CD8-positive, alpha-beta memory T cell (primary cell): ENCODE data around the gene CASKIN1. TPM values are rescaled to one million over a fixed set of nuclear protein-coding genes. Genes with fewer than 3 reads are reported as not detected.

Source experiments
- CTCF ChIA-PET: fragments of 350-600 bp; sonication (Branson Sonifier 250); formaldehyde crosslinking; loops from one replicate; lab custom pipeline; 2021; ENCODE audit warnings: antibody characterized with exemption; lab: Charles Lee
- POLR2A ChIA-PET: fragments of 350-600 bp; sonication (Branson Sonifier 250); formaldehyde crosslinking; loops from one replicate; lab custom pipeline; 2021; ENCODE audit warnings: antibody characterized with exemption; lab: Charles Lee
- DNase-seq, 5 donors: peaks; one replicate each; pipeline versions ENCODE4 v3.0.0 to v3.0.0-alpha.2; 2020 to 2022; ENCODE audit warnings: mixed read lengths in 1 of 5
- H3K27ac ChIP-seq: one replicate; pipeline ENCODE4 v1.7.0; 2013; ENCODE audit warnings: low read depth, mild to moderate bottlenecking, low read length, moderate library complexity
- H3K27me3 ChIP-seq: 2 replicates; pipeline ENCODE4 v1.7.0; 2013; ENCODE audit warnings: low read length, mild to moderate bottlenecking; ENCODE audit not compliant: insufficient read depth, poor library complexity, severe bottlenecking
- H3K36me3 ChIP-seq: 2 replicates; pipeline ENCODE4 v1.7.0; 2013; ENCODE audit warnings: mild to moderate bottlenecking, low read length, moderate library complexity; ENCODE audit not compliant: insufficient read depth
- H3K4me1 ChIP-seq: 2 replicates; pipeline ENCODE4 v1.7.0; 2013; ENCODE audit warnings: mild to moderate bottlenecking, low read length, moderate library complexity; ENCODE audit not compliant: insufficient read depth
- H3K4me3 ChIP-seq: 2 replicates; pipeline ENCODE4 v1.7.0; 2013; ENCODE audit warnings: mild to moderate bottlenecking, low read length
- H3K9me3 ChIP-seq: 2 replicates; pipeline ENCODE4 v1.7.0; 2013; ENCODE audit warnings: mild to moderate bottlenecking, low read length
- H3K27ac Mint-ChIP-seq, 8 donors: one replicate each; pipeline ENCODE4 v1.8.0; 2020 to 2021; ENCODE audit warnings: mixed read lengths in 8 of 8, mild to moderate bottlenecking in 6 of 8, inconsistent platforms in 3 of 8, moderate library complexity in 3 of 8
- H3K27me3 Mint-ChIP-seq, 2 donors: one replicate each; pipeline ENCODE4 v1.8.0; 2020 to 2021; ENCODE audit warnings: mixed read lengths in 2 of 2, mild to moderate bottlenecking in 1 of 2, moderate library complexity in 1 of 2
- H3K36me3 Mint-ChIP-seq, 3 donors: one replicate each; pipeline ENCODE4 v1.8.0; 2020 to 2021; ENCODE audit warnings: mixed read lengths in 3 of 3, inconsistent platforms in 1 of 3, mild to moderate bottlenecking in 1 of 3
- H3K4me1 Mint-ChIP-seq, 3 donors: one replicate each; pipeline ENCODE4 v1.8.0; 2020 to 2021; ENCODE audit warnings: mixed read lengths in 3 of 3, inconsistent platforms in 1 of 3, mild to moderate bottlenecking in 1 of 3
- H3K4me3 Mint-ChIP-seq, 7 donors: one replicate each; pipeline ENCODE4 v1.8.0; 2020 to 2021; ENCODE audit warnings: mixed read lengths in 7 of 7, mild to moderate bottlenecking in 6 of 7, moderate library complexity in 4 of 7, inconsistent platforms in 2 of 7
- H3K9me3 Mint-ChIP-seq, 5 donors: one replicate each; pipeline ENCODE4 v1.8.0; 2020 to 2022; ENCODE audit warnings: mixed read lengths in 5 of 5, mild to moderate bottlenecking in 3 of 5, moderate library complexity in 2 of 5, inconsistent platforms in 1 of 5
- polyA plus RNA-seq: library from polyadenylated mRNA; unstranded; fragments of 300-500 nt; fragmentation: Illumina TruSeq; gene quantifications from one replicate; pipeline ENCODE4 v1.2.3, GENCODE V29; 2021
- total RNA-seq, 2 experiments: library from RNA; stranded (reverse); gene quantifications; one replicate each; pipeline ENCODE4 v1.2.3, GENCODE V29; 2021

Gene CASKIN1
- total and polyA plus RNA-seq, 3 experiments from 2014 or later: 0.13 to 0.24 TPM; not detected in 1

GRCh38 chr16:2229632-2230250 lies 33.3 kb upstream of the CASKIN1 start:
- DNase-seq: peak in 1 of 5 donors; percentile 41
- H3K9me3 ChIP-seq: no peaks in the 10 kb centered on the region
- H3K27me3 ChIP-seq: no peaks in the 10 kb centered on the region
- POLR2A ChIA-PET: no interaction called here
- no peak overlapping the region for H3K4me3 ChIP-seq
- Mint-ChIP-seq H3K36me3 (peaks cover 0 to 59% (median 0%) of the 10 kb centered on the region in 3 donors), H3K4me1 (peaks cover 4 to 19% (median 9%) of the 10 kb centered on the region in 3 donors), H3K9me3 (no peaks in the 10 kb centered on the region), H3K27me3 (no peaks in the 10 kb centered on the region), H3K4me3 (no peak overlapping the region), H3K27ac (no peak overlapping the region)
- peaks cover 5% of the 10 kb centered on the region for H3K4me1 ChIP-seq
- CTCF ChIA-PET: interaction anchor here (1.0 kb wide), 1 partner anchor 35 kb away, joined by 3 read pairs; no protein-coding TSS in a partner anchor
- no peak overlapping the region for H3K27ac ChIP-seq
- H3K36me3 ChIP-seq: peaks cover 10% of the 10 kb centered on the region

DNA sequence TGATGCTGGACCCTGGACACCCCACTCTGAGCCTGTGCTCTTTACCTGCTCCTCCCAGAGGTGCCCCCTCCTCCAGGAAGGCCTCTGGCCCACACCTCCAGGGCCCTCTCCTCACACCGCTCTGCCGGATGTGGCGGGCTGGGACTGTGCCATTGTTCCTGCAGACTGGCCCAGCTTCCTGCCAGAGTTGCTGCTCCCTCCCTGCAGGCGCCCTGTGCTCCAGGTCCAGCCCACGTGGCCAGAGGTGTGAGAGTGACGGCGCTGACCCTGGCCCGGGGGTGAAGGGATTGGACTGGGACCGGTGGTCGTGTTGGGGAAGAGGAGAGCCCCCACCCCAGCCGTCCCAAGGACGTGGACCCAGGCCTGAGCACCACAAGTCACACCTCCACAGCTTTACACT lies 32.7 kb upstream of the CASKIN1 start:
- H3K27ac ChIP-seq: no peak overlapping the region
- H3K27me3 ChIP-seq: no peaks in the 10 kb centered on the region
- Mint-ChIP-seq H3K9me3 (no peaks in the 10 kb centered on the region), H3K27me3 (no peaks in the 10 kb centered on the region), H3K4me3 (no peak overlapping the region), H3K4me1 (peaks cover 8 to 25% (median 15%) of the 10 kb centered on the region in 3 donors), H3K36me3 (peaks cover 0 to 54% (median 0%) of the 10 kb centered on the region in 3 donors), H3K27ac (no peak overlapping the region)
- H3K36me3 ChIP-seq: peaks cover 10% of the 10 kb centered on the region
- no peaks in the 10 kb centered on the region for H3K9me3 ChIP-seq
- DNase-seq: no peak
- H3K4me1 ChIP-seq: peaks cover 11% of the 10 kb centered on the region
- H3K4me3 ChIP-seq: no peak overlapping the region
- ChIA-PET POLR2A (no interaction called here), CTCF (interaction anchor here (1.0 kb wide), 1 partner anchor 34 kb away, joined by 3 read pairs; no protein-coding TSS in a partner anchor)

GRCh38 chr16:2228161-2228824 lies 31.9 kb upstream of the CASKIN1 start:
- DNase-seq: peak in 1 of 5 donors; percentile 39
- Mint-ChIP-seq H3K4me1 (peaks cover 9 to 29% (median 17%) of the 10 kb centered on the region in 3 donors), H3K36me3 (peaks cover 0 to 48% (median 0%) of the 10 kb centered on the region in 3 donors), H3K27ac (peak overlapping the region in 1 of 8 donors; percentile 38), H3K4me3 (no peak overlapping the region), H3K9me3 (no peaks in the 10 kb centered on the region), H3K27me3 (no peaks in the 10 kb centered on the region)
- CTCF ChIA-PET: interaction anchor here (0.7 kb wide), 1 partner anchor 24 kb away, joined by 3 read pairs; no protein-coding TSS in a partner anchor
- Histone ChIP-seq H3K27ac (no peak overlapping the region), H3K27me3 (no peaks in the 10 kb centered on the region), H3K4me1 (peaks cover 11% of the 10 kb centered on the region), H3K4me3 (no peak overlapping the region), H3K9me3 (no peaks in the 10 kb centered on the region), H3K36me3 (peaks cover 10% of the 10 kb centered on the region)
- POLR2A ChIA-PET: interaction anchor here (0.6 kb wide), 1 partner anchor 60 kb away, joined by 3 read pairs; no protein-coding TSS in a partner anchor

GRCh38 chr16:2226918-2227317 lies 30.5 kb upstream of the CASKIN1 start:
- H3K27ac ChIP-seq: no peak overlapping the region
- no peak overlapping the region for H3K4me3 ChIP-seq
- peaks cover 0 to 42% (median 0%) of the 10 kb centered on the region in 3 donors for H3K36me3 Mint-ChIP-seq
- DNase-seq: no peak
- H3K9me3 Mint-ChIP-seq: no peaks in the 10 kb centered on the region
- H3K4me3 Mint-ChIP-seq: peak overlapping the region in 3 of 7 donors; percentile 44 to 56 (median 47)
- no peaks in the 10 kb centered on the region for H3K9me3 ChIP-seq
- CTCF ChIA-PET: no interaction called here
- H3K4me1 Mint-ChIP-seq: peaks cover 9 to 32% (median 17%) of the 10 kb centered on the region in 3 donors
- H3K27me3 Mint-ChIP-seq: no peaks in the 10 kb centered on the region
- POLR2A ChIA-PET: no interaction called here
- peaks cover 10% of the 10 kb centered on the region for H3K36me3 ChIP-seq
- peak overlapping the region in 3 of 8 donors; percentile 30 to 68 (median 61) for H3K27ac Mint-ChIP-seq
- peaks cover 11% of the 10 kb centered on the region for H3K4me1 ChIP-seq
- no peaks in the 10 kb centered on the region for H3K27me3 ChIP-seq

GRCh38 chr16:2226245-2226793 lies 29.9 kb upstream of the CASKIN1 start:
- Histone ChIP-seq H3K4me1 (peaks cover 11% of the 10 kb centered on the region), H3K27me3 (no peaks in the 10 kb centered on the region), H3K4me3 (no peak overlapping the region), H3K27ac (no peak overlapping the region), H3K36me3 (peaks cover 10% of the 10 kb centered on the region), H3K9me3 (no peaks in the 10 kb centered on the region)
- CTCF ChIA-PET: no interaction called here
- Mint-ChIP-seq H3K36me3 (peaks cover 0 to 36% (median 0%) of the 10 kb centered on the region in 3 donors), H3K9me3 (no peaks in the 10 kb centered on the region), H3K4me1 (peaks cover 9 to 32% (median 17%) of the 10 kb centered on the region in 3 donors), H3K27me3 (no peaks in the 10 kb centered on the region), H3K4me3 (peak overlapping the region in 5 of 7 donors; percentile 33 to 85 (median 52)), H3K27ac (peak overlapping the region in 3 of 8 donors; percentile 30 to 68 (median 38))
- no peak for DNase-seq
- POLR2A ChIA-PET: no interaction called here

DNA sequence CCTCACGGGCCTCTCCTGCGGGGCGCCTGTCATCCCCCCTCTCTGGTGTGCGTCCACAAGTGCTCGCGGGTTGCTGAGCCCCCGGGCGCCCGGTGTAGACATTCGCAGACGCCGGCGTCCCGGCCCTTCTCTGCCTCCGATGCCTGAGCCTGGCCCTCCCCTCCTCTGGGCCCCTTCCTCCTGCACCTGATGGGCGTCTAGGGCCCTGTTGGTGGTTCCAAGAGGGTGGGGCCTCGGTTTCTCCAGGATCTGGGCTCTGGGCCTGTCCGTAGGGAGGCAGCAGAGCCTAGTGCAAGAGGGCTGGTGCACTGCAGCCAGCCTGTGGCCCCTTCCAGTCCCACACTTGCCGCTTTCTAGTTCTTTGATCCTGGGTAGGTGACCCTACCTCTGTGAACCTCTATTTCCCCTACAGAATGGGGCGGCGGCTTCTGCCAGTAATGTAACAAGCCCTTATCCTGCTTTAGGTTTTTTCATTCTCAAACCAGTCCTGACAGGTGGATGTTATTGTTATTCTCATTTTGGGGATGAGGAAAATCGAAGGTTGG lies 27.6 kb upstream of the CASKIN1 start:
- H3K9me3 ChIP-seq: no peaks in the 10 kb centered on the region
- DNase-seq: no peak
- peak overlapping the region; percentile 82 for H3K27ac ChIP-seq
- H3K4me3 Mint-ChIP-seq: peak overlapping the region; percentile 78 to 94 (median 84)
- peak overlapping the region; percentile 87 for H3K4me3 ChIP-seq
- H3K36me3 ChIP-seq: no peaks in the 10 kb centered on the region
- H3K27me3 ChIP-seq: no peaks in the 10 kb centered on the region
- CTCF ChIA-PET: no interaction called here
- POLR2A ChIA-PET: interaction anchor here (1.9 kb wide), 1 partner anchor 10 kb away, joined by 12 read pairs; the partner anchor contains the start of gene PGP
- no peaks in the 10 kb centered on the region for H3K27me3 Mint-ChIP-seq
- H3K27ac Mint-ChIP-seq: peak overlapping the region in 7 of 8 donors; percentile 23 to 93 (median 54)
- H3K4me1 Mint-ChIP-seq: peaks cover 9 to 32% (median 17%) of the 10 kb centered on the region in 3 donors
- H3K4me1 ChIP-seq: peaks cover 11% of the 10 kb centered on the region
- H3K36me3 Mint-ChIP-seq: peaks cover 0 to 16% (median 0%) of the 10 kb centered on the region in 3 donors
- no peaks in the 10 kb centered on the region for H3K9me3 Mint-ChIP-seq

DNA sequence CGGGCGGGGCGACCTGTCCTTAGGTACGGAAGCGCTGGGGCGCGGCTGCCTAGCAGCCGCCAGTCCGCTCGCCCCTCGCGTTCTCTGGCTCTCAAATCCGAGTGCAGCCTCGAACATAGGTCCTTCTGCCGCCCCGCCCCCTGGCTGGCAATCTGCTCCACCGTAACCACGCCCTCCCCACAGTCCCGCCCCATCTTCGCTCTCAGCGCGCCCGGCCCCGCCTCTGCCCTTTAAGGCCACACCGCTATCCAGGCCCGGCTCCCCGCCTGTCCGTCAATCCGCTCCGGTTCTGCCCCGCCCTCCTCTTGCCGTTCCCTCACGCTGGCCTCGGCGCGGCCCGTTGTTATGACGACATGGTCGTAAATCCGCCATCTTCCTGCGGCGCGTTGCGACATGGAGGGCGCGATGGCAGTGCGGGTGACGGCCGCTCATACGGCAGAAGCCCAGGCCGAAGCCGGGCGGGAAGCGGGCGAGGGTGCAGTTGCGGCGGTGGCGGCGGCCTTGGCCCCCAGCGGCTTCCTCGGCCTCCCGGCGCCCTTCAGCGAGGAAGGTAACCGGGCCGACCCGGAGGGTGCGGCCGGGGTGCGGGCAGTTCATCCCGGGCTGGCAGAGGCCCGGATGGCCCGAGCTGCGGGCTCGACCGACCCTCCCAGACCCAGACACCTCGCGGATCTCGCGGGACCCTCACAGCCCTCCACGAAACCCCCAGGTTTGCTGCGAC lies 27.0 kb upstream of the CASKIN1 start, which contains the start of gene E4F1:
TSS of gene E4F1 (plus strand) at position 371 of the 721 bp plus-strand sequence. CDS start at position 394, 23 bp downstream.
- Histone ChIP-seq H3K27ac (peak within 1 kb of the TSS; percentile 82), H3K4me1 (peaks cover 11% of the 10 kb centered on the region), H3K27me3 (no peaks in the 10 kb centered on the region), H3K36me3 (no peaks in the 10 kb centered on the region), H3K9me3 (no peaks in the 10 kb centered on the region), H3K4me3 (peak within 1 kb of the TSS; percentile 87)
- ChIA-PET CTCF (no interaction called here), POLR2A (interaction anchor here (1.9 kb wide), 1 partner anchor 9 kb away, joined by 12 read pairs; the partner anchor contains the start of gene PGP)
- peaks cover 0 to 12% (median 0%) of the 10 kb centered on the region in 3 donors for H3K36me3 Mint-ChIP-seq
- H3K9me3 Mint-ChIP-seq: no peaks in the 10 kb centered on the region
- peak within 1 kb of the TSS; percentile 71 to 96 (median 80) for H3K27ac Mint-ChIP-seq
- H3K4me1 Mint-ChIP-seq: peaks cover 9 to 32% (median 17%) of the 10 kb centered on the region in 3 donors
- no peaks in the 10 kb centered on the region for H3K27me3 Mint-ChIP-seq
- DNase-seq: peak; percentile 97 to 99 (median 99)
- H3K4me3 Mint-ChIP-seq: peak within 1 kb of the TSS; percentile 84 to 94 (median 87)
